AG09309 (cell line): ENCODE measurements around the gene HYCC1.
"Not testable (repeated sequence)": the region's sequence is repeated elsewhere in the genome, so short reads cannot be mapped to it uniquely, and the experiment has no call there.

Source experiments
- DNase-seq: peaks from one replicate; pipeline ENCODE4 v3.0.0-alpha.2; 2010; ENCODE audit warnings: low read depth
- H3K4me3 ChIP-seq: 2 replicates; pipeline ENCODE4 v1.5.1; 2011; ENCODE audit warnings: mild to moderate bottlenecking, low read depth, low read length, moderate library complexity; ENCODE audit not compliant: control insufficient read depth
- TF ChIP-seq, protein P1 (sequence below): IDR thresholded peaks from 2 replicates; pipeline ENCODE4 v1.5.1; 2011; ENCODE audit warnings: mild to moderate bottlenecking, low read depth, low read length, inconsistent platforms; ENCODE audit not compliant: insufficient read depth, control insufficient read depth; ENCODE audit errors: missing control alignments

Gene HYCC1

DNA sequence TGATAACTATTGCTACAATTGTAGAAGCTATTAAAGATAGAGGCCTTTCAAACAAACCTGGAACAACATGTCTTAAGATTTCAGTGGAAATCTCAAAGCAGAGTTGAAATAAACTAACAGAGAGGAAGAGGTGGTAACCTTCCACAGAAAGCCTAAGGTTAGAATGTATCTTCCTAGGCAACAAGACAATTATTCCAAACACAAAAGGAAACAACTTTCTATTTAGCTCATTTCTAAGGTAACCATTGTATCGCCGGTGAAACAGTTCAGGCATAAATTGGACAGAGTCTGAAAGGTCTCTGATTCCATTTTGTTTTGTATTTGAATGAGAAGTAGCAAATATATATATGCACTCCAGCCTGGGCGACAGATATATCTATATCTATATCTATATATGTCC lies 30.7 kb upstream of the HYCC1 start:
- no peak overlapping the region for H3K4me3 ChIP-seq
- TF ChIP-seq, protein P1, sequence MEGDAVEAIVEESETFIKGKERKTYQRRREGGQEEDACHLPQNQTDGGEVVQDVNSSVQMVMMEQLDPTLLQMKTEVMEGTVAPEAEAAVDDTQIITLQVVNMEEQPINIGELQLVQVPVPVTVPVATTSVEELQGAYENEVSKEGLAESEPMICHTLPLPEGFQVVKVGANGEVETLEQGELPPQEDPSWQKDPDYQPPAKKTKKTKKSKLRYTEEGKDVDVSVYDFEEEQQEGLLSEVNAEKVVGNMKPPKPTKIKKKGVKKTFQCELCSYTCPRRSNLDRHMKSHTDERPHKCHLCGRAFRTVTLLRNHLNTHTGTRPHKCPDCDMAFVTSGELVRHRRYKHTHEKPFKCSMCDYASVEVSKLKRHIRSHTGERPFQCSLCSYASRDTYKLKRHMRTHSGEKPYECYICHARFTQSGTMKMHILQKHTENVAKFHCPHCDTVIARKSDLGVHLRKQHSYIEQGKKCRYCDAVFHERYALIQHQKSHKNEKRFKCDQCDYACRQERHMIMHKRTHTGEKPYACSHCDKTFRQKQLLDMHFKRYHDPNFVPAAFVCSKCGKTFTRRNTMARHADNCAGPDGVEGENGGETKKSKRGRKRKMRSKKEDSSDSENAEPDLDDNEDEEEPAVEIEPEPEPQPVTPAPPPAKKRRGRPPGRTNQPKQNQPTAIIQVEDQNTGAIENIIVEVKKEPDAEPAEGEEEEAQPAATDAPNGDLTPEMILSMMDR, result no peak
- no peak for DNase-seq

DNA sequence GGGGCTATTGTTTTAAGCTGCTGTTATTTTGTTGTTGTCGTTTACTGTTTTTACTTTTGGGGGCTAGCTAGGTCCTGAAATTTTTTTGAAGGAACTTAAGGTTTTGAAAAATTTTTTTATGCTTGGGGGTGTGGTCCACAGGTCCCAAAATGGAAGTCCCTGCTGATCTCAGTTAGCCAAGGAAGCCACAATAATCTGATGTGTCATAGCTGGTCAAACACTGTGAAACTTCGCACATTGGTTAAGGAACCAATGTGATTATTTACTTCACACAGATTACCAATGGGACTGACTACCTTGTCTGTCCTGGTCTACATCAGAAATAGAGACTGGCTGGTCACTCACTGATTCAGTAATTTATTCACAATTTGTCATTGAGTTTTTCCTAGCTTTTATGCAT lies 29.5 kb upstream of the HYCC1 start:
- TF ChIP-seq, protein P1, result no peak
- no peak for DNase-seq

DNA sequence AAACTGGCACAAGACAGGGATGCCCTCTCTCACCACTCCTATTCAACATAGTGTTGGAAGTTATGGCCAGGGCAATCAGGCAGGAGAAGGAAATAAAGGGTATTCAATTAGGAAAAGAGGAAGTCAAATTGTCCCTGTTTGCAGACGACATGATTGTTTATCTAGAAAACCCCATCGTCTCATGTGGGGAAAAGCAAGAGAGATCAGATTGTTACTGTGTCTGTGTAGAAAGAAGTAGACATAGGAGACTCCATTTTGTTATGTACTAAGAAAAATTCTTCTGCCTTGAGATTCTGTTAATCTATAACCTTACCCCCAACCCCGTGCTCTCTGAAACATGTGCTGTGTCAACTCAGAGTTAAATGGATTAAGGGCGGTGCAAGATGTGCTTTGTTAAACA lies 25.7 kb upstream of the HYCC1 start:
- DNase-seq, H3K4me3 ChIP-seq: not testable (repeated sequence)

More for the DNA sequence above, 29.5 kb upstream of the HYCC1 start:
- no peak overlapping the region for H3K4me3 ChIP-seq

DNA sequence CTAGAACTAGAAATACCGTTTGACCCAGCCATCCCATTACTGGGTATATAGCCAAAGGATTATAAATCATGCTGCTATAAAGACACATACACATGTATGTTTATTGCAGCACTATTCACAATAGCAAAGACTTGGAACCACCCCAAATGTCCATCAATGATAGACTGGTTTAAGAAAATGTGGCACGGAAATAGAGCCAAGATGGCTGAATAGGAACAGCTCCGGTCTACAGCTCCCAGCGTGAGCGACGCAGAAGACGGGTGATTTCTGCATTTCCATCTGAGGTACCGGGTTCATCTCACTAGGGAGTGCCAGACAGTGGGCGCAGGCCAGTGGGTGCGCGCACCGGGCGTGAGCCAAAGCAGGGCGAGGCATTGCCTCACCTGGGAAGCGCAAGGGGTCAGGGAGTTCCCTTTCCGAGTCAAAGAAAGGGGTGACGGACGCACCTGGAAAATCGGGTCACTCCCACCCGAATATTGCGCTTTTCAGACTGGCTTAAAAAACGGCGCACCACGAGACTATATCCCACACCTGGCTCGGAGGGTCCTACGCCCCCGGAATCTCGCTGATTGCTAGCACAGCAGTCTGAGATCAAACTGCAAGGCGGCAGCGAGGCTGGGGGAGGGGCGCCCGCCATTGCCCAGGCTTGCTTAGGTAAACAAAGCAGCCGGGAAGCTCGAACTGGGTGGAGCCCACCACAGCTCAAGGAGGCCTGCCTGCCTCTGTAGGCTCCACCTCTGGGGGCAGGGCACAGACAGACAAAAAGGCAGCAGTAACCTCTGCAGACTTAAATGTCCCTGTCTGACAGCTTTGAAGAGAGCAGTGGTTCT lies 21.8 kb upstream of the HYCC1 start:
- H3K4me3 ChIP-seq, DNase-seq: not testable (repeated sequence)

DNA sequence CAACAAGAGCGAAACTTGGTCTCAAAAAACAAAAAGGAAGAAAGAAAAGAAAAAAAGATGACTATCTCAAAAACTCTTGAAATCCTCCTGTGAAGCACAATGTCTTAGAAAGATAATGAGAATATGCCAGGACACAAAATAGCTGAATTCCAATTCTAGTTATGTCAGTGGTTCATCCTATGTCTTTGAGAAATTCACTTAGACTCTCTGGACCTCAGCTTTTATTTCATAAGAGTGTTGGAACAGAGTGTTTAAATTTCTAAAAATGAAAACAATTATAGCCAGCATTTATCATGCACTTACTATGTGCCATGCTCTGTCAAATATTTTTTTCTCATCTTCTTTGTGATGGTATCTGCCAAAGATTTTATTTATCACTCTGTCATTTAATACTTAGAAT lies 13.3 kb upstream of the HYCC1 start:
- DNase-seq, result no peak
- TF ChIP-seq, protein P1, result no peak
- H3K4me3 ChIP-seq, result no peak overlapping the region

DNA sequence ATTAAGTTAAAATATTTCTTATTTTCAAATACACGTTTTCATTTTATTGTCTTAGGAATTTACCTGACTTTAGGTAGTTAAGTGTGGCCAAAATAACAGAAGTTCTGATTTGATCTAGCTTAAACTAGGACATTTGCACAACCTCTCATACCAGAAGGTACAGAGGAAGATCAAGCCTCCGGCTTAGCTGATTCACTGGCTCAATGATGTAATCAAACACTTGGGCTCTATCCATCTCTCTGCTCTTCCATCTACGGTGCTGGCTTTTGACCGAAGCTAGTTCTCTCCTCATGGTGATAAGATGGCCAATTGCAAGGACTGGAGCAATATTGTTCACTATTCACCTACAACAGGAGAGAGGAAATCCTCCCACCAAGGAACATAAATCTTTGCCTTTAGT lies 12.2 kb upstream of the HYCC1 start:
- no peak for DNase-seq
- no peak overlapping the region for H3K4me3 ChIP-seq
- TF ChIP-seq, protein P1, result no peak

DNA sequence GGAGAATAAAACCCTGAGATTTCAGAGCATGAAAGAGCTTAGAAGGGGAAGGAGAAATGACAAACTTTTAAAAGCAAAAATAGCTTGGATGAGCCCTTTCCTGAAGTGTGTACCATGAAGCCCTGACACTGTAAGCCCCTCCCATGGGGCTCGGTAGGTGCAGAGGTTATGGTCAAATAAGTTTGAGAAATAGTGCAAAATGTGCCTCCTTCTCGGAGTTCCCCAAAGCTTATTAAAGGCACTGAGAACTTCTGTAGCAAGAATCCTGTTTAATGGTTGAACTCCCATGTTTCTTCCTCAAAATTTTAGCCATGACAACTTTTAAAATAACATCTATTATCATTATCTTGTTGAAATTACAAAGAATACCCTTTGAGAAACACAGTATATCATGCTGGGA lies 10.5 kb upstream of the HYCC1 start:
- no peak for DNase-seq
- TF ChIP-seq, protein P1, result no peak

DNA sequence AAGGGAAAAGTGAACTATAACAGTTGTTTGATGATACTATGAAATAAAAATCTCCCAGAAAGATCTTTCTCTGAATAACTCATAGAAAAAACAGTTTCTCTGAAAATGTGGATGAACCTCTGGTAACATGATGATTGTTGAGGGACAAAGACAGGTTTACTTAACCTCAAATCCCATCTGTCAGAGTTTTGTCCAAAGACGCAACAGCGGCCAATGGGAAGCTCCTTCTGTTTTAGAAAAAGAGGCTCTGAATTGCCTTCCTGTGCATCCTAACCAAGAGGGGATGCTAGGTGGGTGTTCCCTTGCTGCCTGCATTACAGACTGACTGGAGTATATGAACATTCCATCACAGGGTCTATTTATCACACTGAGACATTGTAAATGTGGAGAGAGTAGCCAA lies 8.9 kb upstream of the HYCC1 start:
- H3K4me3 ChIP-seq, result no peak overlapping the region
- TF ChIP-seq, protein P1, result no peak
- no peak for DNase-seq

More for the DNA sequence above, 10.5 kb upstream of the HYCC1 start:
- no peak overlapping the region for H3K4me3 ChIP-seq
